Naive thymus-derived CD4-positive, alpha-beta T cell (primary cell): ENCODE results near the gene RASA2. TPM values are rescaled to one million over a fixed set of nuclear protein-coding genes. Genes with fewer than 3 reads are reported as not detected.
A peak's percentile ranks its signal among the peaks of the same experiment; 100 is the strongest.

ENCODE experiments used
- ATAC-seq: fragments of 150-1000 bp; cut with Tn5 transposase; 2 replicates; pipeline ENCODE4 v1.10.0; 2021; ENCODE audit warnings: mild to moderate bottlenecking, moderate library complexity
- CTCF ChIA-PET: fragments of 350-600 bp; sonication (Branson Sonifier 250); formaldehyde crosslinking; loops from one replicate; lab custom pipeline; 2021; ENCODE audit warnings: antibody characterized with exemption; lab: Charles Lee
- POLR2A ChIA-PET: fragments of 350-600 bp; sonication (Branson Sonifier 250); formaldehyde crosslinking; loops from one replicate; lab custom pipeline; 2021; ENCODE audit warnings: antibody characterized with exemption, inconsistent platforms; lab: Charles Lee
- DNase-seq, 9 donors: peaks; one replicate each; pipeline versions ENCODE4 v3.0.0 to v3.0.0-alpha.2; 2020 to 2022; ENCODE audit warnings: mixed read lengths in 1 of 9
- H3K27ac ChIP-seq: one replicate; pipeline ENCODE4 v1.7.0; 2013; ENCODE audit warnings: mild to moderate bottlenecking, low read depth, low read length, moderate library complexity
- H3K27me3 ChIP-seq, 2 donors: one replicate each; pipeline ENCODE4 v1.7.0; 2013; ENCODE audit warnings: low read length in 2 of 2, mild to moderate bottlenecking in 2 of 2, moderate library complexity in 2 of 2; ENCODE audit not compliant: control insufficient read depth in 2 of 2, insufficient read depth in 2 of 2
- H3K36me3 ChIP-seq, 3 experiments: 1 replicate in 2 of 3; 2 replicates in 1 of 3; pipeline ENCODE4 v1.7.0; 2013; ENCODE audit warnings: low read length in 3 of 3, mild to moderate bottlenecking in 3 of 3, moderate library complexity in 1 of 3; ENCODE audit not compliant: insufficient read depth in 3 of 3, control insufficient read depth in 2 of 3
- H3K4me1 ChIP-seq, 2 donors: one replicate each; pipeline ENCODE4 v1.7.0; 2013; ENCODE audit warnings: low read length in 2 of 2, mild to moderate bottlenecking in 2 of 2, moderate library complexity in 1 of 2; ENCODE audit not compliant: control insufficient read depth in 2 of 2, insufficient read depth in 2 of 2
- H3K4me3 ChIP-seq: 2 replicates; pipeline ENCODE4 v1.7.0; 2013; ENCODE audit warnings: mild to moderate bottlenecking, low read length
- H3K9me3 ChIP-seq, 3 experiments: 1 replicate in 2 of 3; 2 replicates in 1 of 3; pipeline ENCODE4 v1.7.0; 2013; ENCODE audit warnings: low read length in 3 of 3; ENCODE audit not compliant: control insufficient read depth in 2 of 3
- H3K27ac Mint-ChIP-seq, 9 donors: one replicate each; pipeline ENCODE4 v1.8.0; 2020 to 2022; ENCODE audit warnings: mixed read lengths in 9 of 9, mild to moderate bottlenecking in 8 of 9, moderate library complexity in 5 of 9, inconsistent platforms in 2 of 9
- H3K27me3 Mint-ChIP-seq, 5 donors: one replicate each; pipeline ENCODE4 v1.8.0; 2021 to 2022; ENCODE audit warnings: mixed read lengths in 5 of 5, mild to moderate bottlenecking in 1 of 5
- H3K36me3 Mint-ChIP-seq, 5 donors: one replicate each; pipeline ENCODE4 v1.8.0; 2020 to 2022; ENCODE audit warnings: mixed read lengths in 5 of 5, mild to moderate bottlenecking in 3 of 5, inconsistent platforms in 1 of 5
- H3K4me1 Mint-ChIP-seq, 7 donors: one replicate each; pipeline ENCODE4 v1.8.0; 2020 to 2022; ENCODE audit warnings: mixed read lengths in 7 of 7, mild to moderate bottlenecking in 3 of 7, inconsistent platforms in 1 of 7
- H3K4me3 Mint-ChIP-seq, 10 donors: one replicate each; pipeline ENCODE4 v1.8.0; 2020 to 2022; ENCODE audit warnings: mild to moderate bottlenecking in 10 of 10, mixed read lengths in 10 of 10, moderate library complexity in 6 of 10, inconsistent platforms in 2 of 10
- H3K9me3 Mint-ChIP-seq, 11 donors: one replicate each; pipeline ENCODE4 v1.8.0; 2020 to 2022; ENCODE audit warnings: mixed read lengths in 11 of 11, mild to moderate bottlenecking in 4 of 11, inconsistent platforms in 1 of 11, moderate library complexity in 1 of 11
- intact Hi-C, 2 donors: fragments of 100-400 bp; cut with micrococcal nuclease; formaldehyde crosslinking; loops; one replicate each; pipeline ENCODE4 v1.15.1; 2023
- polyA plus RNA-seq, 2 donors: library from polyadenylated mRNA; unstranded; fragments of 300-500 nt; fragmentation: Illumina TruSeq; gene quantifications; one replicate each; pipeline ENCODE4 v1.2.3, GENCODE V29; 2021
- total RNA-seq, 6 experiments: library from RNA in 5 of 6; stranded (reverse) in 5 of 6; gene quantifications; 1 replicate in 5 of 6; 2 replicates in 1 of 6; pipeline ENCODE4 v1.2.3 and lab custom pipeline; 2021 to 2026

RASA2 gene
- total and polyA plus RNA-seq, 7 experiments from 2014 or later, result 51.0 to 120 (median 77.3) TPM

GRCh38 chr3:141538568-141539240, 51.9 kb downstream of the RASA2 start:
- CTCF ChIA-PET, result interaction anchor here (0.6 to 1.1 kb wide), 2 partner anchors 79 to 237 kb away, joined by 3 to 4 read pairs; no protein-coding TSS in a partner anchor
- H3K36me3 ChIP-seq, result peaks cover 5 to 25% (median 17%) of the 10 kb centered on the region in 3 experiments

GRCh38 chr3:141539431-141540187, 52.8 kb downstream of the RASA2 start:
- Histone ChIP-seq H3K4me1 (peaks cover 0 to 8% of the 10 kb centered on the region in 2 donors), H3K9me3 (peaks cover 0 to 5% (median 4%) of the 10 kb centered on the region in 3 experiments), H3K27me3 (no peaks in the 10 kb centered on the region), H3K4me3 (no peak overlapping the region), H3K27ac (no peak overlapping the region), H3K36me3 (peaks cover 5 to 27% (median 17%) of the 10 kb centered on the region in 3 experiments)
- no peaks in the 10 kb centered on the region for H3K27me3 Mint-ChIP-seq
- no peak for DNase-seq
- H3K36me3 Mint-ChIP-seq, result peaks cover 35 to 64% (median 56%) of the 10 kb centered on the region in 5 donors
- no peak for ATAC-seq
- peaks cover 0 to 33% (median 22%) of the 10 kb centered on the region in 11 donors for H3K9me3 Mint-ChIP-seq
- peaks cover 32 to 83% (median 76%) of the 10 kb centered on the region in 7 donors for H3K4me1 Mint-ChIP-seq
- H3K27ac Mint-ChIP-seq, result peak overlapping the region in 8 of 9 donors; percentile 11 to 79 (median 61)
- ChIA-PET POLR2A (interaction anchor here (1.8 kb wide), 1 partner anchor 9 kb away, joined by 3 read pairs; no protein-coding TSS in a partner anchor), CTCF (interaction anchor here (0.6 to 1.1 kb wide), 3 partner anchors 10 to 238 kb away, joined by 3 to 4 read pairs (median 3); no protein-coding TSS in a partner anchor)
- intact Hi-C loops, result no loop called here
- H3K4me3 Mint-ChIP-seq, result peak overlapping the region in 4 of 10 donors; percentile 2 to 40 (median 8)

More at GRCh38 chr3:141538568-141539240, 51.9 kb downstream of the RASA2 start:
- intact Hi-C loops, result no loop called here
- Histone ChIP-seq H3K9me3 (peaks cover 0 to 5% (median 4%) of the 10 kb centered on the region in 3 experiments), H3K4me1 (peaks cover 6 to 8% of the 10 kb centered on the region in 2 donors), H3K4me3 (no peak overlapping the region), H3K27ac (no peak overlapping the region), H3K27me3 (no peaks in the 10 kb centered on the region)
- Mint-ChIP-seq H3K4me1 (peaks cover 31 to 81% (median 74%) of the 10 kb centered on the region in 7 donors), H3K27me3 (no peaks in the 10 kb centered on the region), H3K27ac (peak overlapping the region in 7 of 9 donors; percentile 14 to 84 (median 62)), H3K9me3 (peaks cover 0 to 26% (median 20%) of the 10 kb centered on the region in 11 donors), H3K4me3 (peak overlapping the region in 1 of 10 donors; percentile 8), H3K36me3 (peaks cover 27 to 60% (median 53%) of the 10 kb centered on the region in 5 donors)
- POLR2A ChIA-PET, result interaction anchor here (1.8 kb wide), 1 partner anchor 10 kb away, joined by 3 read pairs; no protein-coding TSS in a partner anchor
- ATAC-seq (no peak), DNase-seq (no peak)

- no peak for ATAC-seq
- Histone ChIP-seq H3K36me3 (peaks cover 5 to 27% (median 13%) of the 10 kb centered on the region in 3 experiments), H3K4me3 (no peak overlapping the region), H3K27ac (no peak overlapping the region), H3K9me3 (peaks cover 0 to 5% (median 4%) of the 10 kb centered on the region in 3 experiments), H3K27me3 (no peaks in the 10 kb centered on the region), H3K4me1 (peaks cover 0 to 13% of the 10 kb centered on the region in 2 donors)
- peaks cover 0 to 36% (median 22%) of the 10 kb centered on the region in 11 donors for H3K9me3 Mint-ChIP-seq
- ChIA-PET CTCF (interaction anchor here (0.8 to 1.0 kb wide), 2 partner anchors 9 to 17 kb away, joined by 3 read pairs; no protein-coding TSS in a partner anchor), POLR2A (interaction anchor here (0.9 to 1.8 kb wide), 3 partner anchors 8 to 53 kb away, joined by 3 to 5 read pairs (median 3); partner anchors contain the start of gene RASA2)
- peak overlapping the region in 2 of 10 donors; percentile 16 to 48 for H3K4me3 Mint-ChIP-seq
- H3K4me1 Mint-ChIP-seq, result peaks cover 39 to 86% (median 79%) of the 10 kb centered on the region in 7 donors
- intact Hi-C loops, result no loop called here
- H3K36me3 Mint-ChIP-seq, result peaks cover 33 to 67% (median 58%) of the 10 kb centered on the region in 5 donors
- no peaks in the 10 kb centered on the region for H3K27me3 Mint-ChIP-seq
- peak overlapping the region in 7 of 9 donors; percentile 25 to 82 (median 49) for H3K27ac Mint-ChIP-seq
- no peak for DNase-seq
These were observed 53.7 kb downstream of the RASA2 start for GRCh38 chr3:141540531-141540930.

- CTCF ChIA-PET, result interaction anchor here (0.6 kb wide), 1 partner anchor 92 kb away, joined by 3 read pairs; no protein-coding TSS in a partner anchor
- H3K4me3 Mint-ChIP-seq, result peak overlapping the region in 5 of 10 donors; percentile 5 to 24 (median 18)
- peaks cover 41 to 70% (median 62%) of the 10 kb centered on the region in 5 donors for H3K36me3 Mint-ChIP-seq
These were observed 55.6 kb downstream of the RASA2 start for GRCh38 chr3:141542202-141542969.

GRCh38 chr3:141542989-141543388, 56.2 kb downstream of the RASA2 start:
- ChIA-PET CTCF (interaction anchor here (0.6 kb wide), 1 partner anchor 92 kb away, joined by 3 read pairs; no protein-coding TSS in a partner anchor), POLR2A (no interaction called here)
- peaks cover 38 to 89% (median 87%) of the 10 kb centered on the region in 7 donors for H3K4me1 Mint-ChIP-seq
- H3K9me3 Mint-ChIP-seq, result peaks cover 3 to 48% (median 32%) of the 10 kb centered on the region in 11 donors
- ATAC-seq (no peak), DNase-seq (no peak)
- Histone ChIP-seq H3K4me3 (no peak overlapping the region), H3K27me3 (no peaks in the 10 kb centered on the region), H3K4me1 (peaks cover 0 to 13% of the 10 kb centered on the region in 2 donors), H3K36me3 (peaks cover 9 to 26% (median 11%) of the 10 kb centered on the region in 3 experiments), H3K27ac (no peak overlapping the region), H3K9me3 (peaks cover 0 to 5% (median 4%) of the 10 kb centered on the region in 3 experiments)
- intact Hi-C loops, result no loop called here
- peak overlapping the region in 6 of 9 donors; percentile 57 to 83 (median 78) for H3K27ac Mint-ChIP-seq
- H3K4me3 Mint-ChIP-seq, result peak overlapping the region in 2 of 10 donors; percentile 12 to 16
- H3K36me3 Mint-ChIP-seq, result peaks cover 47 to 76% (median 68%) of the 10 kb centered on the region in 5 donors
- no peaks in the 10 kb centered on the region for H3K27me3 Mint-ChIP-seq

More at GRCh38 chr3:141542202-141542969, 55.6 kb downstream of the RASA2 start:
- intact Hi-C loops, result no loop called here
- H3K9me3 ChIP-seq, result peaks cover 0 to 5% (median 4%) of the 10 kb centered on the region in 3 experiments
- peaks cover 3 to 26% (median 11%) of the 10 kb centered on the region in 3 experiments for H3K36me3 ChIP-seq
- Mint-ChIP-seq H3K9me3 (peaks cover 0 to 42% (median 26%) of the 10 kb centered on the region in 11 donors), H3K27me3 (no peaks in the 10 kb centered on the region), H3K4me1 (peaks cover 35 to 89% (median 82%) of the 10 kb centered on the region in 7 donors), H3K27ac (peak overlapping the region; percentile 4 to 82 (median 57))
- ATAC-seq (no peak), DNase-seq (no peak)
- POLR2A ChIA-PET, result interaction anchor here (1.2 kb wide), 1 partner anchor 49 kb away, joined by 3 read pairs; no protein-coding TSS in a partner anchor
- no peak overlapping the region for H3K4me3 ChIP-seq
- H3K27ac ChIP-seq, result no peak overlapping the region
- H3K27me3 ChIP-seq, result no peaks in the 10 kb centered on the region
- H3K4me1 ChIP-seq, result peaks cover 0 to 13% of the 10 kb centered on the region in 2 donors
